Prostate gland (tissue), 2 donors: ENCODE results near the gene TCF4. TPM values are rescaled to one million over a fixed set of nuclear protein-coding genes. Genes with fewer than 3 reads are reported as not detected.

Experiments used
- DNase-seq: peaks from one replicate; pipeline ENCODE4 v3.0.0-alpha.2; 2019; ENCODE audit warnings: low spot score
- H3K27ac ChIP-seq, 2 donors: fragments of 200-600 bp; sonication (generic); 2 replicates each; pipeline ENCODE4 v1.5.1; 2017 to 2019
- H3K27me3 ChIP-seq: fragments of 200-600 bp; sonication (generic); replicated peaks from 2 replicates; pipeline ENCODE4 v1.5.1; 2019; ENCODE audit not compliant: insufficient read depth
- H3K36me3 ChIP-seq, 2 donors: fragments of 200-600 bp; sonication (generic); 1 replicate in 1 of 2; 2 replicates in 1 of 2; pipeline versions ENCODE4 v1.5.1 to v1.8.1; 2017 to 2019
- H3K4me1 ChIP-seq: fragments of 200-600 bp; sonication (generic); replicated peaks from 2 replicates; pipeline ENCODE4 v1.5.1; 2019
- H3K4me3 ChIP-seq, 2 donors: fragments of 200-600 bp; sonication (generic); 2 replicates each; pipeline ENCODE4 v1.5.1; 2017 to 2019
- H3K9me3 ChIP-seq: fragments of 200-600 bp; sonication (generic); 2 replicates; pipeline ENCODE4 v1.5.1; 2017
- CTCF ChIP-seq, 4 experiments: fragments of 200-600 bp in 2 of 4; fragments of 450-650 bp in 2 of 4; sonication (generic) in 2 of 4; IDR thresholded peaks; 1 replicate in 3 of 4; 2 replicates in 1 of 4; pipeline ENCODE4 v1.5.1; 2016 to 2019; ENCODE audit warnings: antibody characterized with exemption in 4 of 4, mild to moderate bottlenecking in 2 of 4, moderate library complexity in 2 of 4
- POLR2A ChIP-seq: fragments of 450-650 bp; IDR thresholded peaks from one replicate; pipeline ENCODE4 v1.6.1; 2016; ENCODE audit warnings: antibody characterized with exemption, mild to moderate bottlenecking
- POLR2AphosphoS5 ChIP-seq: sonication (generic); formaldehyde crosslinking; IDR thresholded peaks from one replicate; pipeline ENCODE4 v1.6.1; 2017; ENCODE audit warnings: antibody characterized with exemption
- WGBS: methylation state at CpG from one replicate; pipeline ENCODE4 v1.1.5; 2018; 5-methylcytosine and 5-hydroxymethylcytosine counted together
- intact Hi-C: fragments of 100-400 bp; cut with DNase I; formaldehyde crosslinking; loops from one replicate; pipeline ENCODE4 v1.14.2; 2022
- total RNA-seq, 2 donors: library from RNA; depleted of rRNA; stranded (reverse); fragments of >200 nt; gene quantifications; one replicate each; pipeline ENCODE4 v1.1.0, GENCODE V29; 2016

The TCF4 gene
- total RNA-seq, 2 donors from 2014 or later: 29.8 to 87.2 TPM

- TF ChIP-seq CTCF (IDR thresholded peaks at IDR 0.05) (no peak), POLR2AphosphoS5 (no peak), POLR2A (no peak)
- intact Hi-C loops: no loop called here
- Histone ChIP-seq H3K27ac (no peak overlapping the region), H3K27me3 (no peaks in the 10 kb centered on the region), H3K4me3 (no peak overlapping the region), H3K9me3 (no peaks in the 10 kb centered on the region), H3K4me1 (no peaks in the 10 kb centered on the region), H3K36me3 (no peaks in the 10 kb centered on the region)
- no peak for DNase-seq
Measured at GRCh38 chr18:55370936-55371335, 217.1 kb downstream of the TCF4 start.

- WGBS: 95% methylated on average over 2 of the region's 2 CpGs
- no peaks in the 10 kb centered on the region for H3K9me3 ChIP-seq
- H3K4me1 ChIP-seq: no peaks in the 10 kb centered on the region
- no peak for TF ChIP-seq POLR2A
- DNase-seq: no peak
- H3K27me3 ChIP-seq: no peaks in the 10 kb centered on the region
- no peaks in the 10 kb centered on the region for H3K36me3 ChIP-seq
- intact Hi-C loops: no loop called here
- H3K27ac ChIP-seq: no peak overlapping the region
- H3K4me3 ChIP-seq: no peak overlapping the region
Measured at GRCh38 chr18:55369346-55369745, 218.6 kb downstream of the TCF4 start.

GRCh38 chr18:55365342-55365741, 222.7 kb downstream of the TCF4 start:
- DNase-seq: no peak
- 92% methylated on average over 2 of the region's 2 CpGs for WGBS
- no peak for TF ChIP-seq CTCF (IDR thresholded peaks at IDR 0.05)
- no peak for TF ChIP-seq POLR2AphosphoS5
- TF ChIP-seq POLR2A: no peak

GRCh38 chr18:55362303-55362702, 225.7 kb downstream of the TCF4 start:
- no peak overlapping the region for H3K4me3 ChIP-seq
- no peaks in the 10 kb centered on the region for H3K36me3 ChIP-seq
- no peaks in the 10 kb centered on the region for H3K9me3 ChIP-seq
- no peak for DNase-seq
- TF ChIP-seq POLR2AphosphoS5 (no peak), CTCF (IDR thresholded peaks at IDR 0.05) (no peak), POLR2A (no peak)
- no peaks in the 10 kb centered on the region for H3K27me3 ChIP-seq
- no peaks in the 10 kb centered on the region for H3K4me1 ChIP-seq
- no peak overlapping the region for H3K27ac ChIP-seq
- intact Hi-C loops: no loop called here
- WGBS: 91% methylated on average over 3 of the region's 3 CpGs

More at GRCh38 chr18:55365342-55365741, 222.7 kb downstream of the TCF4 start:
- Histone ChIP-seq H3K27ac (no peak overlapping the region), H3K36me3 (no peaks in the 10 kb centered on the region), H3K9me3 (no peaks in the 10 kb centered on the region), H3K4me1 (no peaks in the 10 kb centered on the region), H3K27me3 (no peaks in the 10 kb centered on the region), H3K4me3 (no peak overlapping the region)
- intact Hi-C loops: no loop called here

- Histone ChIP-seq H3K36me3 (no peaks in the 10 kb centered on the region), H3K4me1 (no peaks in the 10 kb centered on the region), H3K27me3 (no peaks in the 10 kb centered on the region), H3K27ac (no peak overlapping the region), H3K9me3 (no peaks in the 10 kb centered on the region), H3K4me3 (no peak overlapping the region)
- 95% methylated on average over 3 of the region's 3 CpGs for WGBS
- intact Hi-C loops: no loop called here
- DNase-seq: no peak
- no peak for TF ChIP-seq POLR2A
- TF ChIP-seq CTCF (IDR thresholded peaks at IDR 0.05): no peak
Measured at GRCh38 chr18:55361492-55362250, 226.3 kb downstream of the TCF4 start.
